ENCODE data around the gene TFG.

TFG gene

DNA sequence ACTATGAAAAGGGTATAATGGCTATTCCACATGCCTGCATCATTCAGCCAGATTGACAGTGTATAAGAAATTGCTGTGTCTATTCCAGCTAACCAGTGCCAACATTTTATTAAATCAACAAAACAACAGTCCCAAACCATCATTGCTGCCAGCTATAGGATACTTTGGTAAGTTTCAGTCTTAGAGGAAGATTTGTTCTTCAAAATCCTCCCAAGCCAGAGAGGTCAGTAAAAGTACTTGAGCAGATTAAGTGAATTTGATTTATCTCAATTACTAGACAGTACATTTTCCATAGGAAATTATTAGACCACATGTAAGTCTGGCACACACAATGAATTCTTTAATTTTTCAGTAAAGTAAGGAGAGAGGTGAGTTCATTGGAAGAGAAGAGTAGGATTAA lies 50.7 kb downstream of the TFG start:
- DNase-seq = no peak

DNA sequence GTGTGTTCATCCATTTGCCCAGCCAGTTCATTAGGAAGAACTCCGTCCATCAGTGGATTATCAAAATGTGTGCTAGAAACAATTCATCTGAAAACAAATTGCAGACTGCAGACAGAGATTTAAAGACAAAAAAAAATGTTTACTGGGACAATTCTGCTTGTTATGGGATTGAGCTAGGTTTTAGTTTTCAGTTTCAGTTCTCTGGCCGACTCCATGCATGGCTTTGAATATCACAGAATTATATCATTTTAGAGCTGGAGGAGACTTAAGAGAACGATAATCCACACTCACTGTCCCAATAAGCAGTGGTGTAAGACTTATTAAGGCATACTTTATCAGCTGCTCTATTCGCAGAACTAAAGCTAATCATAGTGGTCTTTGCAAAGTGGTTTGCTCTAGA lies 51.1 kb downstream of the TFG start:
- DNase-seq = no peak

- DNase-seq = no peak
Measured at GRCh38 chr3:100761211-100761942, 52.1 kb downstream of the TFG start.

GRCh38 chr3:100761951-100762350 lies 52.7 kb downstream of the TFG start:
- no peak for DNase-seq

DNA sequence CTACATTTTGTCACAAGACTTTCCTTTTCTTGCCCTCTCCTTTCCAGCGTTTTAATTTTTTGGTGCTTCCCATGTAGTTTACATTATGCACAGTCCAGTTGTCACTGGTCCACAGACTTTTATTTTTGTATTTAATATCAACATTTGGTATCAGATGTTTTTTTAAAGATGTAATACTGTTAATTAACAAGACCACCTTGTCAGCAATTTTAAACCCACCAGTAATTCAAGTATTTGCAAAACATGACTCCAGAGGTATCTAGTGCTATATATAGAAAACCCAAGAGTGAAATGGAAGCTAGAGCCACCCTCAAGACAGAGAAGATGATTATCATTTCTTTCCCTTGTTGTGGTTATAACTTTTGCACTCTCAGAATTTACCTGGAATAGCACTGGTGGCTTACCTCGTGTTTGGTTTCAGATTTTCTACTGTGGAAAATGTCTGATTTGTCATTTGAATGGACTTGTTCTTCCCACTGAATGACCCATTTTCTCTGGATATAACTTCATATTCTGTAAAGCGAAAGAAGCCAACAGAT lies 56.2 kb downstream of the TFG start:
- DNase-seq = no peak

GRCh38 chr3:100766069-100766468 lies 56.8 kb downstream of the TFG start:
- DNase-seq = no peak

DNA sequence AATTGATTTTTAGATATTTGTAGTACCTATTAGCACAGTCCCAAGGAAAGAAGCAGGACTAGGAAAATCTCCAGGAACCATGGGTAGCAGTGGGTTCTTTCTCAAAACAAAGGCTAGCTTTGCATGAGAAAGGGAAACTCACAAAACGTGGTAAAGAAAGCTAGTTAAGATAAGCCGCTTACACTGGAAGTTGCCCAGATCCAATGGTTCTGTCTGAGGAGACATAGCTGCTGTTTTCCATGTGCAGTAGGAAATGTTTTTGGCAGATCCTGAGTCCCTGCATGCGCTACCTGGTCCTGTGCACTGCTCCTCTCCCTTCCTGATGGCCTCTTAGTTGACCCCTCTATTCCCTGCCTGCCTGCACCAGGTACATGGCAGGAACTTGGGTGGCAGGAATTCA lies 60.4 kb downstream of the TFG start:
- DNase-seq = no peak

DNA sequence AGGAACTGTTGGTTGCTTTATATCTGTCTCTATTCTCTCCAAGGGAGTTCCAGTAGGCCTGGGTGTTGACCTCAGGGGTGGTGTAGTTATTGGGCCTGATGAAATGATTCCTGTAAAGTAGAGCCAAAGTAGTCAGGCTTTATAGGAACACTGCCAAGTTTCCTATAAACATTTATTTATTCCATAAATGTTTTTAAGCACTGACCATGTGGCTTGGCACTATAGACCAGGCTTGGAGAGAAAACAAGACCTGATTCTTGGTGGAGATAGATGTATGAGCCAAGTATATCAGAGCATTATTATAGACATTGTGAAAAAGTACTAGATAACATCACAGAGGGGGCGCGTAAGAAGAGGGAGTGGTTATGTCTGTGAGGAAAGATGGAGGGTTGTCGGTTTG lies 65.9 kb downstream of the TFG start:
- DNase-seq = no peak

- DNase-seq = no peak
Measured at GRCh38 chr3:100775669-100776068, 66.4 kb downstream of the TFG start.

DNA sequence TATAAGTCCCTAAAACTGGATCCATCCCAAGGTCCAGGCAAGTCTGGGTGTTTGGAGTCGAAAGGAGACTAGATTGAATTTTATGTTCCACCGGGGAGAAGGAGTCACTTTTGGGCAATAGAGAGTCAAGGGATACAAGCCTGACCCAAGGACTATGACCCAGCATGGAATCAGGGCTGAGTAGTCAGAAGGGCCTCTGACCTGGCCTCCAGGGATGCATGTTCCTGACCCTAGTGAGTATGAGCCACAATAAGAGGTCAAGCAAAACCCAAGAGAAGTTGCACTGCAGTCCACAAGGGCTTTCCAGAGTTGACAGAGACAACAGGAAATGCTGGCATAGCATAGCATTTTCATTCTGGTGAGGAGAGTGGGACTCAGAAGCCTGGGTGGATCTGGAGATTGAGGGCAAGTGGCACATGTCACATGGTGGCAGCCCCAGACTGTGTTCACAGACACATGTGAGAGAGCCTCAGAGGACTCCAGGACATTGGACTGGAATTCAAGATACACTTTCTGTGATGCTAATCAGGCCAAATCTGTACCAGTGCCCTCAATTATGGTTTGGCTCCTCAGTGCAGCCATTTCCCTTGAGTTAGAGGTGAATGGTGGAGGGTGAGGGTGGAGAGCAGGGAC lies 66.9 kb downstream of the TFG start:
- DNase-seq = no peak

- DNase-seq = no peak
Measured at GRCh38 chr3:100776746-100777145, 67.5 kb downstream of the TFG start.

DNA sequence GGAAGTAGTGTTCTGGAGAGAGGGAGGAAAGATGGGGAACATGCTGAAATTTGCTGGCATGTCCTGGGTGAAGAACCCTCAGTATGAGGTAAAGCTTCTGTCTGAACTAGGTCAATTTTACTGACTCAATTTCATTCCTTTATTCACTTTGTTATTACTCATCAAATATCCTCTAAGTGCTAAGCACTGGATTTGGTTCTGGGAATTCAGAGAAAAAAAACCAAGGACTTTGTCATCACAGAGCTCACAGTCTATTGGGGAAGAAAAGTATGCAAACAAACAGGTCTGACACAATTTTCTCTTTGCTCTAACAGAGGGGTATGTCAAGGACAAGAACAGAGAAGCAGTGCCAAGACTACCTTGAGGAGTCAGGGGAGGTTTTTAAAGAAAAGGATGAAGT lies 68.0 kb downstream of the TFG start:
- no peak for DNase-seq

DNA sequence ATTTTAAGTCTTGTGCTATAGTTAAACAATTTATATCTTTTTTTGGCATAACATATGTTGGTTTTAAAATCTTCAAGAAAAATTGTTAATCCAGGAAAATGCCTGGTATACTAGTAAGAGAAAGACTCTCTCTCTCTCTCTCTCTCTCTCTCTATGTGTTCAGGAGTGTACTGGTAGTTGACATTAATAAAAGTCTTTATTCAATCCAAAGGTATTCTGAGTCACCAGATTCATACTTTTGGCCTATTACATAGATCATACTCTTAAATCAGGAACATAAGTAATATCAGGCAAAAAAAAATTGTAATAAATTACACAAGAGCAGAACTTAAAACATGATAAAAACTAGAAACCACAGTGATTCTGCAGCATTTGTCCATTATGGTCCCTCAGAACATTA lies 70.2 kb downstream of the TFG start:
- no peak for DNase-seq

DNA sequence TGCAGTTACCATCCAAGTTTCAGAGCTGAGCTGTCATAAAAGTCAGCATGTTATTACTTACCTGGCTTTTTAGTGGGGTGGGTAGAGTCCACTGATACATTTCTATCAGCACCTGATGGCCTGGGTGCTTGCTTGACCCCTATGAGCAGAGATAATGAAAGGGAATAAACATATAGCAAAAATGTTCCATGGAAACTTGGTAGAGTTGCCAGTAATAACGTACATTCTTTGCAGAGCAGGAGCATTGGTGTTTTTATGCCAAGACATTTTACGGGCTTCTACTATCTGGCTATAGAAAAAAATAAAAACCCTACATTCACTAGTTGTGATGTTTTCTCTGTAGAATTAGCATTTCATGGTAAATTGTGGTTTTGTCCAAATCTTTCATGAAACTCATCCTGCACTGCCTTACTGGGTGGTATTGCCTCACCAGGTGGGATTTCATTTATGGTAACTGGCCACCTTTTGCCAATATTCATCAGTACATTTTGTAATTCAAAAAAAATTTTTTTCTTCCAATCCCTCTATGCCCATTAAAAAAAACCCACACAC lies 70.9 kb downstream of the TFG start:
- no peak for DNase-seq

DNA sequence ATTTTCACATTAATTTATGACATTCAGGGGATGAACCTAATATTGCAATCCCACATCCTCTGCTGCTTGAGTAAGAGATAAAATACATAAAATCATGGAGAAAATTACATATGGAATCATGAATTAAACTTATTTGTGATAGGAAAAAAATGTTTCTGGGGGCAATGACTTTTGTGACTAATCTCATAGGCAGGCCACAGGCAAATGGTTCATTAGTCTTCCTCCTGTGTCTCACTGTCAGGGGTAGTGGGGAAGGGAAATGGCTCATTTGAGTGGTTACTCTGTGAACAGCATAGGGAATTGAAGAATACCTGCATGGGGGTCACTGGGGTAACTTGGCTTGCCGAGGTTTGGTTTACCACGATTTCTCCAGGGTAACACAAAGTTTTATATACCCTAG lies 72.0 kb downstream of the TFG start:
- DNase-seq = no peak

- DNase-seq = no peak
Measured at GRCh38 chr3:100782348-100782747, 73.1 kb downstream of the TFG start.

GRCh38 chr3:100782906-100783305 lies 73.6 kb downstream of the TFG start:
- DNase-seq = no peak

- DNase-seq = no peak
Measured at GRCh38 chr3:100783619-100784018, 74.3 kb downstream of the TFG start.

GRCh38 chr3:100789579-100789978 lies 80.3 kb downstream of the TFG start:
- DNase-seq = no peak

- DNase-seq = no peak
Measured at GRCh38 chr3:100796556-100796955, 87.3 kb downstream of the TFG start.

GRCh38 chr3:100798012-100798411 lies 88.7 kb downstream of the TFG start:
- DNase-seq = no peak
